Lower lobe of right lung (tissue), 2 donors: ENCODE measurements around the gene ALLC. TPM values are rescaled to one million over a fixed set of nuclear protein-coding genes. Genes with fewer than 3 reads are reported as not detected.

Source experiments
- ATAC-seq, 2 donors: fragments of 200-7000 bp; cut with Tn5 transposase; one replicate each; pipeline ENCODE4 v1.9.1; 2020 to 2022; ENCODE audit warnings: mild to moderate bottlenecking in 2 of 2, moderate library complexity in 2 of 2
- DNase-seq: peaks from one replicate; pipeline ENCODE4 v3.0.0-alpha.2; 2020
- H3K27ac ChIP-seq: fragments of 200-600 bp; one replicate; pipeline ENCODE4 v1.8.0; 2022
- H3K27me3 ChIP-seq: fragments of 200-600 bp; one replicate; pipeline ENCODE4 v1.8.0; 2022; ENCODE audit warnings: low read depth
- H3K36me3 ChIP-seq: fragments of 200-600 bp; one replicate; pipeline ENCODE4 v1.8.0; 2022; ENCODE audit warnings: mild to moderate bottlenecking
- H3K4me1 ChIP-seq: fragments of 200-600 bp; one replicate; pipeline ENCODE4 v1.8.0; 2022
- H3K4me3 ChIP-seq: fragments of 200-600 bp; one replicate; pipeline ENCODE4 v1.8.0; 2022; ENCODE audit warnings: mild to moderate bottlenecking
- H3K9me3 ChIP-seq: fragments of 200-600 bp; one replicate; pipeline ENCODE4 v1.8.0; 2022
- CTCF ChIP-seq: fragments of 200-600 bp; IDR thresholded peaks from one replicate; pipeline ENCODE4 v1.8.0; 2022; ENCODE audit warnings: antibody characterized with exemption, mild to moderate bottlenecking
- intact Hi-C: fragments of 100-400 bp; cut with DNase I; formaldehyde crosslinking; loops from one replicate; pipeline ENCODE4 v1.11.0; 2022
- total RNA-seq: library from RNA; stranded (reverse); fragmentation: NEBNext Ultra II Directional; extraction: Animal tissue kit (Norgen Biotek cat#: 25700); gene quantifications from one replicate; pipeline ENCODE4 v1.2.1, GENCODE V29; 2021
- donor health status: DM: no; HTN: yes; CAD: no; lungs with severe emphysema.

Gene ALLC
- total RNA-seq, 1 donor from 2014 or later = not detected

GRCh38 chr2:3644891-3645605, 13.0 kb upstream of the ALLC start:
- DNase-seq (no peak), ATAC-seq (no peak)
- no peak overlapping the region for H3K27ac ChIP-seq
- no peak for TF ChIP-seq CTCF
- no peak overlapping the region for H3K4me3 ChIP-seq
- no peaks in the 10 kb centered on the region for H3K36me3 ChIP-seq
- intact Hi-C loops = no loop called here
- no peaks in the 10 kb centered on the region for H3K27me3 ChIP-seq
- no peaks in the 10 kb centered on the region for H3K9me3 ChIP-seq
- H3K4me1 ChIP-seq = no peaks in the 10 kb centered on the region

DNA sequence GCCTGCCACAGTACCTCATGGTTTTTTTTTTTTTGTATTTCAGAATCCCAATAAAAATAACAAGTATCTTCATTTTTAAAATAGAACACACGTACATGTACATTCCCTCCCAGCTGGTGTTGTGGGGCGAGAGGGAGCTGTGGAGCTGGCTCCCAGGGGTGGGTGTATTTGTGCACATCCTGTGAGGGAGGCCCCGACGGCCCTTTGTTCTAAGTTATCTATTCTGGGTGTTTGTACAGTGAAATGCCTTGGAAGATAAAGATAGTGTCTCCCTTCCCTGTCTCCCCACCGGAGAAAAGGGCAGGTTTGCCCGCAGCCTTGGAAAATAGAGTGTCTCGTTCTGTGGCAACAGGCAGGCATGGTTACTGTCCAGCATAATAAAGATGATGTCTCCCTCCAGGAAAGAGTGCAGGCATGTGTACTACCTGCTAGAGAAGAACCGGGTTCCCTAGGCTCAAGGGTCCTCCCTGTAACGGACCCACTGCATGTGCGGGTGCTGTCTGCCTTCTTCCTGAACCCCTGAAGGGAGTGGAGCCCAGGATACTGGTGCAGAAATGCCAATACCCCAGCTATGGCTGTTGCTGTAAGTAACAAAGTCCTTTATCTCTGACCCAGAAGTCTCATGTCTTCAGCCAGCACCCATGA, 12.1 kb upstream of the ALLC start:
- no peak for TF ChIP-seq CTCF
- no peaks in the 10 kb centered on the region for H3K9me3 ChIP-seq
- DNase-seq (no peak), ATAC-seq (no peak)
- no peaks in the 10 kb centered on the region for H3K27me3 ChIP-seq
- intact Hi-C loops = no loop called here
- no peaks in the 10 kb centered on the region for H3K36me3 ChIP-seq
- no peak overlapping the region for H3K4me3 ChIP-seq
- no peak overlapping the region for H3K27ac ChIP-seq
- peaks cover 4% of the 10 kb centered on the region for H3K4me1 ChIP-seq

DNA sequence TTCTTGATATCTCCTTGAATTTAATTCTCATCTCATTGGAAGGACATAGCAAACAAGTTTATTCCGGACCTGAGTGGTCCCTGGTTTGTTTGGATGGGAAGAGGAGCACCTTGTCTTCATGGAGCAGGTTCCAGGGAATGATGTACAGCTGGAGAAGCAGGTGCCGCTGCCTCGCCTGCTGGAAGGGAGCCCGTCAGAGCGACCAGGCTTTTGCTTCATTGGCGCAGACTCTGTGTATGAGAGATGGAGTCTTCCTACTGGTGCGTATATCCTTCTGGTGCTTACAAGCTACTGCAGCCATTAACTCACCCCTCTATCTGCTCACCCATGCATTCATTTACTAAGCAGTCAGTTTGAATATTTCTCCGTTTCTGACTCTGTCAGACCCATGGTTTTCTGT, 11.6 kb upstream of the ALLC start:
- intact Hi-C loops = no loop called here
- DNase-seq (no peak), ATAC-seq (no peak)
- peaks cover 7% of the 10 kb centered on the region for H3K4me1 ChIP-seq
- no peak for TF ChIP-seq CTCF
- H3K9me3 ChIP-seq = no peaks in the 10 kb centered on the region
- no peaks in the 10 kb centered on the region for H3K36me3 ChIP-seq
- no peak overlapping the region for H3K27ac ChIP-seq
- no peaks in the 10 kb centered on the region for H3K27me3 ChIP-seq
- no peak overlapping the region for H3K4me3 ChIP-seq

- no peaks in the 10 kb centered on the region for H3K9me3 ChIP-seq
- no peak overlapping the region for H3K4me3 ChIP-seq
- no peak for TF ChIP-seq CTCF
- intact Hi-C loops = no loop called here
- DNase-seq = no peak
- H3K27me3 ChIP-seq = peaks cover 4% of the 10 kb centered on the region
- peaks cover 15% of the 10 kb centered on the region for H3K4me1 ChIP-seq
- H3K36me3 ChIP-seq = no peaks in the 10 kb centered on the region
- no peak for ATAC-seq
- no peak overlapping the region for H3K27ac ChIP-seq
Measured at GRCh38 chr2:3647246-3647645, 10.8 kb upstream of the ALLC start.

DNA sequence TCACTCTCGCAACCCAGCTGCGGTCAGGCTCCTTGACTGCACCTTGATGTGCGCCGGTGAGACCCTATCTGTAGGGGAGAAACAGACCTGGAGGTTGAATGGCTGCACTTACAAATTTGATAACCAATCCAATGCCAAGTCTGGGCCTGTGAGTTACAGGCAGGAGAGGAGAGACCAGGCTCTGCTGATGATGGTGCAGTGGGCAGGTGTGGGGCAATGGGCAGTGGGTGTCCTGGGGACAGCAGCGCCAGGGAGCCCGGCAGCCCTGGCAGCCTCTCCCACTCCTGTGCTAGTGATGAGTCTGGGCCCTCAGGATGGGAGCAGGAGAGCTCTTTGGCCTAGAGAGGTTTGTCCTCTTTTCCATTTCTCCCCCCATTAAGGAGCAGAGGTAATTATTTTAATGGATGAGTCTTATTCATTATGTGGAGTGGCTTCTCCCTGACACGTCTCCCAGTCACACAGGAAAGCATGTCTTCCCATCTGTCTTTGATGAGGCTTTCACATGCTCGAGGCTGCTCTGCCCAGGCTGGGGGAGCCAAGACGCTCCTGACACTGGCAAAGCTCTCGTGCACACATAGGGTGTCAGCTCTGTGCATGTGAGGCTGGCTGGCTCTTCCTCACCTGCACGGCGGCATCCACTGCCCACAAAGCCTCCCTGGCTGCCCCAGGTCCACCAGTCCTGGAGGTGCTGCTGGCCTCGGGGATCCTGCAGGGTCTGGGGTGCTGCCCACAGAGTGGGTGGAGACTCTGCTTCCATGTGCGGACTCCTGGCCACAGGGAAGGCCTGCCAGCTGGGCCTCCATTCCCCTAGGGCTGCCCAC, 10.0 kb upstream of the ALLC start:
- no peak overlapping the region for H3K27ac ChIP-seq
- H3K9me3 ChIP-seq = no peaks in the 10 kb centered on the region
- H3K36me3 ChIP-seq = no peaks in the 10 kb centered on the region
- ATAC-seq (no peak), DNase-seq (no peak)
- H3K4me3 ChIP-seq = no peak overlapping the region
- no peak for TF ChIP-seq CTCF
- intact Hi-C loops = no loop called here
- H3K27me3 ChIP-seq = peaks cover 4% of the 10 kb centered on the region
- H3K4me1 ChIP-seq = peaks cover 16% of the 10 kb centered on the region
